IMR-90 (cell line): ENCODE data around the gene DOK6. TPM values are rescaled to one million over a fixed set of nuclear protein-coding genes. Genes with fewer than 3 reads are reported as not detected.

ENCODE experiments used
- ATAC-seq: fragments of 200-7000 bp; cut with Tn5 transposase; 2 replicates; pipeline ENCODE4 v1.9.1; 2020; ENCODE audit warnings: low read depth, mild to moderate bottlenecking, moderate library complexity
- BruUV-seq: library from RNA; stranded (reverse); fragments of 400-500 nt; replicated peaks from 2 replicates; lab custom pipeline; 2021; lab: Mats Ljungman, UMichigan
- CTCF ChIA-PET: fragments of 300-600 bp; formaldehyde crosslinking; extraction: SDS; loops from one replicate; lab custom pipeline; 2021; ENCODE audit warnings: antibody characterized with exemption; lab: Yijun Ruan, JAX
- POLR2A ChIA-PET: fragments of 300-600 bp; sonication (Branson Sonifier 250); formaldehyde crosslinking; loops from one replicate; lab custom pipeline; 2022; ENCODE audit warnings: antibody characterized with exemption; ENCODE audit not compliant: unreplicated experiment; lab: Charles Lee
- DNase-seq: peaks from one replicate; pipeline ENCODE4 v3.0.0; 2013
- H2AFZ ChIP-seq: replicated peaks from 2 replicates; pipeline ENCODE3; 2013; ENCODE audit warnings: low read length, mild to moderate bottlenecking; ENCODE audit not compliant: poor library complexity
- H2AK5ac ChIP-seq: 2 replicates; pipeline ENCODE4 v1.6.1; 2013; ENCODE audit warnings: low read depth, low read length, inconsistent platforms
- H2AK9ac ChIP-seq: replicated peaks from 2 replicates; pipeline ENCODE3; 2013; ENCODE audit warnings: mild to moderate bottlenecking, low read depth, low read length, moderate library complexity; ENCODE audit not compliant: poor library complexity
- H2BK120ac ChIP-seq: 2 replicates; pipeline ENCODE4 v1.6.1; 2013; ENCODE audit warnings: low read depth, low read length, inconsistent platforms
- H2BK15ac ChIP-seq: 3 replicates; pipeline ENCODE4 v1.6.1; 2013; ENCODE audit warnings: low read depth, low read length, inconsistent platforms
- H2BK20ac ChIP-seq: 2 replicates; pipeline ENCODE4 v1.6.1; 2013; ENCODE audit warnings: low read depth, mild to moderate bottlenecking, inconsistent platforms, low read length, moderate library complexity
- H2BK5ac ChIP-seq: 2 replicates; pipeline ENCODE4 v1.6.1; 2013; ENCODE audit warnings: mild to moderate bottlenecking, low read depth, low read length, inconsistent platforms; ENCODE audit not compliant: poor library complexity, severe bottlenecking
- H3K14ac ChIP-seq: replicated peaks from 2 replicates; pipeline ENCODE4 v1.6.1; 2013; ENCODE audit warnings: low read depth, low read length, inconsistent platforms
- H3K18ac ChIP-seq: 2 replicates; pipeline ENCODE4 v1.6.1; 2013; ENCODE audit warnings: low read depth, low read length, control low read depth
- H3K23ac ChIP-seq: 2 replicates; pipeline ENCODE4 v1.6.1; 2013; ENCODE audit warnings: low read depth, low read length, inconsistent platforms
- H3K27ac ChIP-seq: 2 replicates; pipeline ENCODE4 v1.5.1; 2013; ENCODE audit warnings: mild to moderate bottlenecking, control low read depth, low read length; ENCODE audit not compliant: insufficient read depth
- H3K27me3 ChIP-seq: 2 replicates; pipeline ENCODE4 v1.6.1; 2013; ENCODE audit warnings: low read length; ENCODE audit not compliant: control insufficient read depth, insufficient read depth
- H3K36me3 ChIP-seq: 2 replicates; pipeline ENCODE4 v1.6.1; 2013; ENCODE audit warnings: low read length, mixed read lengths; ENCODE audit not compliant: control insufficient read depth, insufficient read depth
- H3K4ac ChIP-seq: 2 replicates; pipeline ENCODE4 v1.6.1; 2013; ENCODE audit warnings: low read depth, low read length, inconsistent platforms
- H3K4me1 ChIP-seq: 2 replicates; pipeline ENCODE4 v1.6.1; 2013; ENCODE audit warnings: low read length, mixed read lengths; ENCODE audit not compliant: control insufficient read depth, insufficient read depth
- H3K4me2 ChIP-seq: 2 replicates; pipeline ENCODE4 v1.6.1; 2013; ENCODE audit warnings: low read depth, mild to moderate bottlenecking, control low read depth, low read length, moderate library complexity
- H3K4me3 ChIP-seq: 2 replicates; pipeline ENCODE4 v1.5.1; 2013; ENCODE audit warnings: low read depth, mild to moderate bottlenecking, control low read depth, low read length, moderate library complexity; ENCODE audit not compliant: insufficient read depth
- H3K56ac ChIP-seq: 2 replicates; pipeline ENCODE4 v1.6.1; 2013; ENCODE audit warnings: low read length, inconsistent platforms; ENCODE audit not compliant: insufficient read depth; ENCODE audit errors: extremely low read depth
- H3K79me1 ChIP-seq, 2 experiments: 2 replicates each; pipeline ENCODE4 v1.6.1; 2013; ENCODE audit warnings: low read length in 2 of 2, inconsistent platforms in 1 of 2, low read depth in 1 of 2
- H3K9ac ChIP-seq: 2 replicates; pipeline ENCODE4 v1.6.1; 2013; ENCODE audit warnings: low read depth, low read length, control low read depth
- H3K9me1 ChIP-seq: 2 replicates; pipeline ENCODE4 v1.6.1; 2013; ENCODE audit warnings: low read length, inconsistent platforms; ENCODE audit not compliant: insufficient read depth
- H3K9me3 ChIP-seq: 2 replicates; pipeline ENCODE4 v1.6.1; 2013; ENCODE audit warnings: low read length; ENCODE audit not compliant: control insufficient read depth, insufficient read depth
- H4K20me1 ChIP-seq: 2 replicates; pipeline ENCODE4 v1.6.1; 2013; ENCODE audit warnings: low read length, inconsistent platforms; ENCODE audit not compliant: insufficient read depth
- H4K5ac ChIP-seq: 2 replicates; pipeline ENCODE4 v1.6.1; 2013; ENCODE audit warnings: mild to moderate bottlenecking, low read depth, low read length, control low read depth
- H4K8ac ChIP-seq, 2 experiments: 2 replicates each; pipeline ENCODE4 v1.6.1; 2013; ENCODE audit warnings: low read depth in 2 of 2, low read length in 2 of 2, control low read depth in 1 of 2, inconsistent platforms in 1 of 2
- H4K91ac ChIP-seq: 2 replicates; pipeline ENCODE4 v1.6.1; 2013; ENCODE audit warnings: low read depth, low read length, inconsistent platforms; ENCODE audit not compliant: insufficient read depth
- MAZ ChIP-seq: IDR thresholded peaks from 2 replicates; pipeline ENCODE4 v1.6.1; 2012; ENCODE audit warnings: low read depth, mild to moderate bottlenecking, low read length, improper control_type of control experiment, moderate library complexity, borderline replicate concordance
- WGBS, 2 experiments: methylation state at CpG; one replicate each; pipeline versions ENCODE4 v1.1.5 to v1.1.7; 2013; ENCODE audit warnings: missing lambda C conversion rate in 2 of 2; ENCODE audit not compliant: insufficient read length in 1 of 2; ENCODE audit errors: extremely low coverage in 2 of 2; 5-methylcytosine and 5-hydroxymethylcytosine counted together
- dilution Hi-C: fragments of 300-500 bp; cut with HindIII; formaldehyde crosslinking; loops from one replicate; pipeline ENCODE4 v1.14.3; 2018; ENCODE audit warnings: low sequenced_read_pairs; ENCODE audit not compliant: unreplicated experiment
- in situ Hi-C: fragments of 300-500 bp; cut with MboI; formaldehyde crosslinking; loops from 3 replicates; pipeline ENCODE4 v1.14.3; 2019; ENCODE audit warnings: low sequenced_read_pairs, inconsistent platforms, mixed read lengths
- intact Hi-C: fragments of 100-400 bp; cut with micrococcal nuclease; formaldehyde crosslinking; loops from 2 replicates; pipeline ENCODE4 v1.10.0; 2022
- polyA plus RNA-seq, 3 experiments: library from polyadenylated mRNA; depleted of rRNA; stranded (reverse); fragments of >200 nt; gene quantifications; 2 replicates each; pipeline ENCODE4 v1.2.3, GENCODE V29; 2012; ENCODE audit warnings: low replicate concordance in 1 of 3
- total RNA-seq: library from RNA; depleted of rRNA; stranded (reverse); fragments of >200 nt; gene quantifications from 2 replicates; pipeline ENCODE4 v1.2.3, GENCODE V29; 2012

DOK6 gene
- total and polyA plus RNA-seq, 2 of the 4 experiments (the other 2 are of a cell fraction) = 1.9 to 2.7 TPM

GRCh38 chr18:69883781-69884180, 483.1 kb downstream of the DOK6 start:
- Histone ChIP-seq H2AK5ac (no peak overlapping the region), H3K9ac (no peak overlapping the region), H3K4ac (0 out of 2 replicates have a peak overlapping the region, but pooled peaks have one; percentile 47), H3K79me1 (no peaks in the 10 kb centered on the region), H3K4me1 (0 out of 2 replicates have a peak, but pooled peaks cover 1% of the 10 kb centered on the region), H3K56ac (no peak overlapping the region), H2BK15ac (0 out of 3 replicates have a peak overlapping the region, but pooled peaks have one; percentile 5), H2AK9ac (peak overlapping the region; percentile 29), H3K4me2 (no peak overlapping the region), H2AFZ (no peak overlapping the region), H4K91ac (no peak overlapping the region), H2BK120ac (no peak overlapping the region), H3K27ac (no peak overlapping the region), H3K23ac (no peak overlapping the region), H3K27me3 (no peaks in the 10 kb centered on the region), H4K8ac (no peak overlapping the region), H4K5ac (no peak overlapping the region), H3K4me3 (no peak overlapping the region), H3K9me3 (no peaks in the 10 kb centered on the region), H2BK20ac (no peak overlapping the region), H3K9me1 (no peaks in the 10 kb centered on the region; the same call in none of the 2 replicates), H3K14ac (no peak overlapping the region), H3K36me3 (no peaks in the 10 kb centered on the region), H4K20me1 (no peaks in the 10 kb centered on the region), H2BK5ac (no peak overlapping the region), H3K18ac (no peak overlapping the region)
- ChIA-PET POLR2A (no interaction called here), CTCF (no interaction called here)
- BruUV-seq = no TSS peak
- no peak for DNase-seq
- TF ChIP-seq MAZ = no peak
- intact Hi-C loops = no loop called here
- dilution Hi-C loops = no loop called here
- in situ Hi-C loops = no loop called here
- no CpG with 5 or more reads among the region's 3 CpGs for whole genome bisulfite sequencing, 2 experiments
- ATAC-seq = peak; percentile 21; the same call in 1 of the 2 replicates
